ENCODE results near the gene TBCE. TPM values are rescaled to one million over a fixed set of nuclear protein-coding genes. Genes with fewer than 3 reads are reported as not detected.

Gene TBCE
- total and polyA plus RNA-seq, 4 donors, result 9.5 to 19.7 (median 14.1) TPM

GRCh38 chr1:235450433-235450832, 83.2 kb downstream of the TBCE start:
- peaks cover 5 to 51% (median 27%) of the 10 kb centered on the region in 4 donors for H3K36me3 ChIP-seq (ENCODE audit: control insufficient read depth in 4 of 4, insufficient read depth in 3 of 4, low read depth in 1 of 4, low read length in 3 of 4)
- TF ChIP-seq ATF3 (IDR thresholded peaks at IDR 0.05), result no peak
- no peak for TF ChIP-seq FOXA2 (IDR thresholded peaks at IDR 0.05)
- no peak for TF ChIP-seq RXRA (IDR thresholded peaks at IDR 0.05)
- no peak for TF ChIP-seq REST (IDR thresholded peaks at IDR 0.05)
- no peak for TF ChIP-seq NR2F2 (IDR thresholded peaks at IDR 0.05)
- no peak for TF ChIP-seq CTCF (IDR thresholded peaks at IDR 0.05; ENCODE audit: low read depth, low read length, missing input control)
- no peak for TF ChIP-seq YY1 (IDR thresholded peaks at IDR 0.05)
- TF ChIP-seq FOXA1 (IDR thresholded peaks at IDR 0.05), result no peak
- no peak for TF ChIP-seq MAX (IDR thresholded peaks at IDR 0.05)
- no peaks in the 10 kb centered on the region for H3K9me3 ChIP-seq (ENCODE audit: control insufficient read depth in 4 of 4, low read length in 3 of 4)
- DNase-seq (ENCODE audit: low spot score), result no peak
- no peaks in the 10 kb centered on the region for H3K27me3 ChIP-seq (ENCODE audit: control insufficient read depth in 4 of 4, insufficient read depth in 4 of 4, low read length in 3 of 4)
- no peak overlapping the region for H3K27ac ChIP-seq (ENCODE audit: low read depth in 1 of 2, low read length in 2 of 2)
- H3K4me3 ChIP-seq (ENCODE audit: low read depth in 1 of 3, low read length in 3 of 3), result no peak overlapping the region
- H3K4me1 ChIP-seq (ENCODE audit: control insufficient read depth in 4 of 4, insufficient read depth in 4 of 4, low read length in 3 of 4), result no peaks in the 10 kb centered on the region
- no peak overlapping the region for H3K9ac ChIP-seq (ENCODE audit: low read depth in 1 of 2, low read length in 2 of 2)
- WGBS, result 94% methylated on average over 5 of the region's 5 CpGs

GRCh38 chr1:235450886-235451483, 83.8 kb downstream of the TBCE start:
- 91% methylated on average over 2 of the region's 2 CpGs for WGBS
- H3K9me3 ChIP-seq (ENCODE audit: control insufficient read depth in 4 of 4, low read length in 3 of 4), result no peaks in the 10 kb centered on the region
- no peaks in the 10 kb centered on the region for H3K27me3 ChIP-seq (ENCODE audit: control insufficient read depth in 4 of 4, insufficient read depth in 4 of 4, low read length in 3 of 4)
- TF ChIP-seq CTCF (IDR thresholded peaks at IDR 0.05; ENCODE audit: low read depth, low read length, missing input control), result no peak
- no peak for TF ChIP-seq HNF4G (IDR thresholded peaks at IDR 0.05)
- no peak for TF ChIP-seq HNF4A (conservative IDR thresholded peaks at IDR 0.05)
- no peak for TF ChIP-seq EGR1 (IDR thresholded peaks at IDR 0.05; ENCODE audit: low read depth in 2 of 2)
- TF ChIP-seq REST (IDR thresholded peaks at IDR 0.05), result no peak
- TF ChIP-seq ZBTB33 (IDR thresholded peaks at IDR 0.05), result no peak
- TF ChIP-seq RAD21 (IDR thresholded peaks at IDR 0.05), result no peak
- no peaks in the 10 kb centered on the region for H3K4me1 ChIP-seq (ENCODE audit: control insufficient read depth in 4 of 4, insufficient read depth in 4 of 4, low read length in 3 of 4)
- H3K4me3 ChIP-seq (ENCODE audit: low read depth in 1 of 3, low read length in 3 of 3), result no peak overlapping the region
- no peak overlapping the region for H3K9ac ChIP-seq (ENCODE audit: low read depth in 1 of 2, low read length in 2 of 2)
- H3K27ac ChIP-seq (ENCODE audit: low read depth in 1 of 2, low read length in 2 of 2), result no peak overlapping the region
- H3K36me3 ChIP-seq (ENCODE audit: control insufficient read depth in 4 of 4, insufficient read depth in 3 of 4, low read depth in 1 of 4, low read length in 3 of 4), result peaks cover 5 to 49% (median 25%) of the 10 kb centered on the region in 4 donors
- no peak for DNase-seq (ENCODE audit: low spot score)

Measured in liver (tissue), 9 donors.